CD4-positive, alpha-beta T cell treated with Interleukin-17A for 1 hour (primary cell): ENCODE data around the gene ZIM2.

Source experiments
- DNase-seq: peaks from one replicate; pipeline ENCODE4 v3.0.0-alpha.2; 2020

Gene ZIM2

DNA sequence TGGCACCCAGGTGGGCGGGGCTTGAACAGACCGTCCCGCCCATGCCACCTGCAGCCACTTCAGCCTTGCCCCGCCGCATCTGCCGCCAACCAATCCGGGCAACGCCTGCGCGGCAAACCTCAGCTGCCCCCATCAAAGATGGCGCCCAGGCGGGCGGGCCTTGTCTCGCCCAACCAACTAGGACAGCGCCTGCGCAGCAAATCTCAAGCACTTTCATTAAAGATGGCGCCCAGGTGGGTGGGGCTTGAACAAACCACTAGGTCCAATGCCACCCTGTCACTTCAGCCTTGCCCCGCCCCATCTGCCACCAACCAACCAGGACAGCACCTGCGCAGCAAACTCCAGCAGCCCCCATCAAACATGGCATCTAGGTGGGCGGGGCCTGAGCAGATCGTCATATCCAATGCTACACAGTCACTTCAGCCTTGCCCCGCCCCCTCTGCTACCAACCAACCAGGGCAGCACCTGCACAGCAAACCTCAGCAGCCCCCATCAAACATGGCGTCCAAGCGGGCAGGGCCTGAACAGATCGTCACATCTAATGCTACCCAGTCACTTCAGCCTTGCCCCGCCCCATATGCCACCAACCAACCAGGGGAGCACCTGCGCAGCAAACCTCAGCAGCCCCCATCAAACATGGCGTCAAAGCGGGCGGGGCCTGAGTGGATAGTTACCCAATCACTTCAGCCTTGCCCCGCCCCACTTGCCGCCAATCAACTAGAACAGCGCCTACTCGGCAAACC lies 1.4 kb downstream of the ZIM2 start:
- peak; percentile 39 for DNase-seq

GRCh38 chr19:56838024-56838908 lies 2.3 kb downstream of the ZIM2 start:
- DNase-seq, result peak; percentile 2

GRCh38 chr19:56837492-56838023 lies 3.0 kb downstream of the ZIM2 start:
- DNase-seq, result no peak

- DNase-seq, result no peak
Measured at GRCh38 chr19:56837004-56837403, 3.5 kb downstream of the ZIM2 start.

DNA sequence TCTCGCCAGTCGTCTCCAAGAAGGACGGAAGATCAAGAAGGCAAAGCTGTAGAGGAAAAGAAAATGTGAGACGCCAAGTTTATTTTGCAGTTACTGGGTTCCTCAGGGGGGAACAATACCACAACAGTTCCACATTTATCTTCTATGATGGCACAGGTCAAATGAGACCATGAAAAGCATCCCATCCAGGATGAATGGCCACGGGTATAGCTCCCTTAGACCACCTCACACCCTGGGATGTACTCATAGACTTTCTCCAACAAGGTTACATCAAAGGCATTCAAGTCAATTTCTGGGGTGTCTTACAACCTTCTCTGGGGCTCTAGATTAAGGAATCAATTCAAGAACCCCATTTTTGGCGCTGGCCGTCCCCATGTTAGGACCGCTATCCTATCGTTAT lies 4.5 kb downstream of the ZIM2 start:
- no peak for DNase-seq

- no peak for DNase-seq
Measured at GRCh38 chr19:56835401-56835800, 5.1 kb downstream of the ZIM2 start.

GRCh38 chr19:56834564-56835375 lies 5.8 kb downstream of the ZIM2 start:
- DNase-seq, result no peak

- no peak for DNase-seq
Measured at GRCh38 chr19:56832352-56832928, 8.1 kb downstream of the ZIM2 start.

DNA sequence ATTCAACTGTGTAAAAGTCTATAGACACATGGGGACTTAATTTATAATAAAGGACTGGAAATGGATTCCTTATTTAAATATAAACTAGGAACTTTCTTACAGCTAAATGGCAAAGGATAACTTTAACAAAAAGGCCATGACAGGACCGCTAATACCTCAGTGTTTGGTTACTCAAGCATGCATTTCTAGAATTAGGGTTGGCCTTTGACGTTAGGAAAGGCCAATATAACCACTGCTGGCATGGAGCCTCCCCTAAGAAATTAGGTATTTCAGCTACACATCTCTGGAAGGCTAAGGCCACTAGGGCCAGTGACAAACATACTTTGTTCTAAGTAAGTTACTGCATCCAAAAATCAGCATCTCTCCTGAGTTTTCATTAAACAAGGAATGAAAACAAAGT lies 9.3 kb downstream of the ZIM2 start:
- no peak for DNase-seq

DNA sequence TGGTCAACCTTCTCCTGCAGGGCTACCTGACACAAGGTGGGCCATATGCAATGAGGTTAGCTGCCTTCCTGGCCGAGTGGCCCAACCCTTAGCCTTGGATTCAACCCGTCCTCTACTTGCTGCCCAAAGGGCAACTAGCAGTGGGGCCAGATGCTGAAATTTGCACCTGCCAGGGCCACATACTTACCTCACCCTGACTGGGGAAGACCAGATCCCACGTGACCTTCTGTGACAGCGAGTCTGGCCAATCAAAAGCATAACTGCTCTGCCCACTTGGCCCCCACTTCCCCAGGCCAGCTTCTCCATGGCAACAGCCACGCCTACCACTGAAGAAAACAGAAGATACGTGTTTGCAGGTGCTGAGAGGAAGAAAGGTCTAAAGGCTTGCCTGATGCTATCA lies 10.9 kb downstream of the ZIM2 start:
- DNase-seq, result no peak

DNA sequence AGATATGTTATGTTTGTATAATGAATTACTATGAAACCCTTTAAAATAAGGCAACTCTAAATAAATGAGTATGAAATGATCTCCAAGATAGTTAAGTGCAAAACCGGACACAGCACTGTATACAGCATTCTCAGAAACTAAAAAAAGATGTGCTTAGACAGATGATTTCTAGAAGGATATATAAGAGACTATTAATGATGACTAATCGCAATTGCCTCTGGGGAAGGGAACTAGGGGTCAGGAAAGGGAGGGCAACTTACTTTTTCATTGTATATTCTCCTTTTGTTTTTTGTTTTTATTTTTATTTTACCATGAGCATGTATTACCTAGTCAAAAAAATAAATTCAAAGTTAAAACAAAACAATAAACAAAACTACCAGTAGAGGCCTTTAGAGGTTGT lies 12.8 kb downstream of the ZIM2 start:
- DNase-seq, result no peak

- no peak for DNase-seq
Measured at GRCh38 chr19:56823956-56824355, 16.6 kb downstream of the ZIM2 start.

DNA sequence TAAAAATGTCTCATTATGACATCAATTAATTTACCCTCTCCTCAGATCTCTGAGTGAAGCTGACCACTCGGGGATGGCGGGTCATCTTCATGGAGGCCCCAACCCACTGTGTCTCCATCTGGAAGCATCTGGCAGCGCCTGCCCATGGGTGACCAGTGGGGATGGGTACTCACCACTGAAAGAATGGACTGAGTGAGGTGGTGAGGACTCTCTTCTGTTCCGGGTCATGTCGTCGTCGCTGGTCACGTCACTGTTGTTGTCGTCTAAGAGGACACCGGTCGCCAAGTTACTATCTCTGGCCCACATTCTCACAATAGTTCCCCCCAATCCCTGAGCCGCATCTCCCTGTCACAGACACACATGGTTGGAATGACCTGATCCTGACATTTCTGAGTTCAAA lies 17.1 kb downstream of the ZIM2 start:
- no peak for DNase-seq

GRCh38 chr19:56822755-56823154 lies 17.8 kb downstream of the ZIM2 start:
- DNase-seq, result no peak

GRCh38 chr19:56821675-56822074 lies 18.9 kb downstream of the ZIM2 start:
- DNase-seq, result no peak

DNA sequence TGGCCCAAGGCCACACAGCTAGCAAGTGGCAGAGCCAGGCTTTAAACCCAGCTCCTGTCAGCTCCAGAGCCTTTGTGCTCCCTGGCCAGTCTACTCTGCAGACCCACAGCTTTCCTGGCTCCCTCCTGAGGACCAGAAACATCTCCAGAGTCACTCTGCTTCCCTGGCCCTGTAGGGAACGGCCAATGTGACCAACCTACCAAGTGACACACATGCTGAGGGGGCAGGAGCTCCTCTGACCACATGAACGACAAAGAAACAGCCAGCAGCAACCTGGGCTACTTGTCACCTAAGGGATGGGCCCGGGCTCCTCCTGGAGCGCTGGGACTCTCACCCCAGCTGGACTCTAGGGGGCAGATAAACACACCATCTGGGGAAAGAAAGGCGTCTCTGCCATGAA lies 19.3 kb downstream of the ZIM2 start:
- DNase-seq, result no peak

DNA sequence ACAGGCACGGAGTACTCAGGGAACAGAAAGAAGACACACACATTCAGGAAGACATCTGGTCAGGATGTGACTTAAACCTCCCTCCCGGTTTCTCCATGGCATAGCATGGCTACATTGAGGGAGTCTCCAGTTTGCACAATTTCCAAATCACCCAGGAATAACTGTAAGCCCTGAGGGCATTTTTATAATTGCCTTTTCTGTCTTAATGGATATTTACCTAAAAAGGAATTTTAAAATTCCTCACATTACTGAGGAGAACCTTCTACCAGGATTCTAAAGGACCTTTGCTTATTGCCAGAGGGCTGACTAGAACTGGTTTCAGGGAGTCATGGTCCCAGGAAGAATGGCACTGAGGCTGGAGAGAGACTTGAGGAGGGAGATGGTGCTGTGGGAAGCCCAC lies 21.4 kb downstream of the ZIM2 start:
- no peak for DNase-seq

- DNase-seq, result no peak
Measured at GRCh38 chr19:56814656-56815055, 25.9 kb downstream of the ZIM2 start.

DNA sequence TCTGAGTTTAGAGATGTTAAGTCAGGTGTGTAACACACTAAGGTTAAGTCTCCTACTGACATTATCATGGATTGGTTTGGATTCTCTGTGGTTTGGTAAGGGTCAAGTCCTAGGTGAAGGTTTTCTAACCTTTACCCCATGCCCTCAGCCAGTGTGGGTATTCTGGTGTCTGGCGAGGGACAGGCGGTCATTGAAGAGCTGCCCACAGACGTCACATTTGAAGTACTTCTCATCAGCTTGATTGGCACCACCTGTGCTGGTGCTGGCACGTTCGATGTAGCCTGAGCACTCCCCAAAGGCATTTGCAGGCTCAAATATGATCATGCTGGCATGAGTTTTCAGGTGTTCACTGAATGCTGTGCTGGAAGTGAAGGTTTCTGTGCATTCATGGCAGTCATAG lies 27.0 kb downstream of the ZIM2 start:
- DNase-seq, result no peak

DNA sequence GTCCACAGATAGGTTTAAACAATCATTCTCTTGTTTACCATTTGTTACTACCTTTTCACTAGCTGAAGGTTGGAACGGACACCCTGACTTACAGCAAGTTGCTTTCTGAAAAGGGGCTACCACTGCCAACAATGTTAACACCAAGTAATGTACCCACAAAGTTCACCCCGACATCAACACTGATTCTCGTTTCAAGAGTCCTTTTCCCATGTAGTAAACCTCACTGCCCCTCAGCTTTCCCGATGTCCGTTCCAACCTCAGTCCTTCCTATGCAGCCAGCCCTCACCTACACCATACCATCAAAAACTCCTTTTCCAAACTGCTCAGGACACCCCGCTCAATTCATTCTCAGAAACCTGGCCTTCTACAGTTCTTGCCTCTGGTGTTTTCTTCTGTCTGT lies 29.0 kb downstream of the ZIM2 start:
- no peak for DNase-seq

- no peak for DNase-seq
Measured at GRCh38 chr19:56810260-56810659, 30.3 kb downstream of the ZIM2 start.

- no peak for DNase-seq
Measured at GRCh38 chr19:56808717-56809392, 31.7 kb downstream of the ZIM2 start.
